Measurements from ENCODE around the gene ZNF639.
A peak's percentile ranks its signal among the peaks of the same experiment; 100 is the strongest.
"Not testable (repeated sequence)": the region's sequence is repeated elsewhere in the genome, so short reads cannot be mapped to it uniquely, and the experiment has no call there.

The ZNF639 gene

GRCh38 chr3:179322286-179323196, at the start of gene ZNF639:
Gene ZNF639, plus strand, starts transcription at chr3:179323031. Its CDS starts 5,263 bp downstream, at chr3:179328294.
- peak; percentile 88 for DNase-seq

- not testable (repeated sequence) for DNase-seq
Measured at GRCh38 chr3:179274434-179274833, 48.4 kb upstream of the ZNF639 start.

GRCh38 chr3:179276001-179276400, 46.8 kb upstream of the ZNF639 start:
- no peak for DNase-seq

- DNase-seq = no peak
Measured at GRCh38 chr3:179276743-179277142, 46.1 kb upstream of the ZNF639 start.

- no peak for DNase-seq
Measured at GRCh38 chr3:179278151-179278550, 44.7 kb upstream of the ZNF639 start.

- DNase-seq = no peak
Measured at GRCh38 chr3:179278932-179279693, 43.7 kb upstream of the ZNF639 start.

GRCh38 chr3:179279837-179280236, 43.0 kb upstream of the ZNF639 start:
- DNase-seq = no peak

GRCh38 chr3:179281825-179282224, 41.0 kb upstream of the ZNF639 start:
- DNase-seq = no peak

- no peak for DNase-seq
Measured at GRCh38 chr3:179286331-179286730, 36.5 kb upstream of the ZNF639 start.

GRCh38 chr3:179288845-179289244, 34.0 kb upstream of the ZNF639 start:
- no peak for DNase-seq

GRCh38 chr3:179289295-179289694, 33.5 kb upstream of the ZNF639 start:
- no peak for DNase-seq

GRCh38 chr3:179292450-179292849, 30.4 kb upstream of the ZNF639 start:
- no peak for DNase-seq

GRCh38 chr3:179297971-179298725, 24.7 kb upstream of the ZNF639 start:
- DNase-seq = no peak

- DNase-seq = no peak
Measured at GRCh38 chr3:179299316-179299715, 23.5 kb upstream of the ZNF639 start.

GRCh38 chr3:179299999-179300613, 22.7 kb upstream of the ZNF639 start:
- no peak for DNase-seq

- DNase-seq = no peak
Measured at GRCh38 chr3:179301645-179302044, 21.2 kb upstream of the ZNF639 start.

GRCh38 chr3:179302111-179302510, 20.7 kb upstream of the ZNF639 start:
- DNase-seq = no peak

- DNase-seq = no peak
Measured at GRCh38 chr3:179304605-179305004, 18.2 kb upstream of the ZNF639 start.

GRCh38 chr3:179307362-179307761, 15.5 kb upstream of the ZNF639 start:
- not testable (repeated sequence) for DNase-seq

GRCh38 chr3:179308001-179308400, 14.8 kb upstream of the ZNF639 start:
- no peak for DNase-seq

GRCh38 chr3:179309225-179310078, 13.4 kb upstream of the ZNF639 start:
- no peak for DNase-seq

- no peak for DNase-seq
Measured at GRCh38 chr3:179318876-179319275, 4.0 kb upstream of the ZNF639 start.
